ENCODE results near the gene BMP4.

The BMP4 gene

DNA sequence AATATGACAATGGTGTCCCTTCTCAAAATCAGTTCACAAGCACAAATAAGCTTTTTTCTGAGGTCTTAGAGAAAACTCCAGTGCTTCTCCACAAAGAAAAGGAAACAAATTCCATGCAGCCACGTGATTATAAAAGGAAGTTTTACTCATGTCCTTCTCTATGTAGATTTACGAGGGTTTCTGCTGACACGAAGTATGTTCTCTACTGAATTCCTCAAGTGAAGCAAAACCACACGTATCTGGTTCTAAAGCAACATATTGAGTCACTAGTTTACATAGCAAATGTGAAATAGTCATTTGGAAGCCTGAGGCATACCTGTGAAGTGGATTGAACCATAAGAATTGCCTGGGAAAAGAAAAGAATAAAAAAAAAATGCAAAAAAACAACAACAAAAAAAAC, 31.9 kb downstream of the BMP4 start:
- ATAC-seq (replicated peaks) (no peak), DNase-seq (no peak)
- Mint-ChIP-seq H3K4me3 (no peak overlapping the region), H3K27ac (no peak overlapping the region), H3K4me1 (ENCODE audit: low read depth in 2 of 2) (no peaks in the 10 kb centered on the region), H3K36me3 (ENCODE audit: insufficient read depth) (no peaks in the 10 kb centered on the region), H3K9me3 (no peaks in the 10 kb centered on the region), H3K27me3 (no peaks in the 10 kb centered on the region)

GRCh38 chr14:53921027-53921426, 35.6 kb downstream of the BMP4 start:
- Mint-ChIP-seq H3K27me3 (no peaks in the 10 kb centered on the region), H3K36me3 (ENCODE audit: insufficient read depth) (no peaks in the 10 kb centered on the region), H3K4me3 (no peak overlapping the region), H3K9me3 (peaks cover 0 to 1% of the 10 kb centered on the region in 2 donors), H3K27ac (no peak overlapping the region), H3K4me1 (ENCODE audit: low read depth in 2 of 2) (no peaks in the 10 kb centered on the region)
- DNase-seq (no peak), ATAC-seq (replicated peaks) (no peak)

- DNase-seq: no peak
- no peaks in the 10 kb centered on the region for H3K36me3 Mint-ChIP-seq (ENCODE audit: insufficient read depth)
Measured at GRCh38 chr14:53916239-53916638, 40.4 kb downstream of the BMP4 start.

DNA sequence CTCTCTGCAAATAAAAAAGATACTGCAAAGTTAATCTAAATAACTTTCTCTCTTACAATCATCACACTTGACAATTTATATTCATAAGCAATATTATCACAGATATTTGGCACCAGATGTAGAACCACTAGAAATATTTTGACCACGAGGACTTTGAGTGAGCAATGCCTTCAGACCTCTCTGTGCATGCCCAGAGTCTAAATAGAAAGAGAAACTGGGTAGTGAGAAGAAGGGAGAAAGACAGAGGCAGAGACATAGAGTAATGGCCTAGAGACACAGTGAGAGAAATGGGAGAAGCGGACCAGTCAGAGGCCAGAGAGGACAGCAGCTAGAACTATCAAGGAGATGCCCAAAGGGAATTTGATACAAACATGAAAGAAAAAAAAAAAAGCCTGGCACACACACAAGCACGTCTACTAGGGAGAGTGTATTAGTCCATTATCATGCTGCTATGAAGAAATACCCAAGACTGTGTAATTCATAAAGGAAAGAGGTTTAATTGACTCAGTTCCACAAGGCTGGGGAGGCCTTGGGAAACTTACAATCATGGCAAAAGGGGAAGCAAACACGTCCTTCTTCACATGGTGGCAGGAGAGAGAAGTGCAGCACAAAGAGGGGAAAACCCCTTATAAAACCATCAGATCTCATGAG, 41.1 kb downstream of the BMP4 start:
- Mint-ChIP-seq H3K9me3 (peaks cover 6 to 8% of the 10 kb centered on the region in 2 donors), H3K27me3 (no peaks in the 10 kb centered on the region), H3K27ac (no peak overlapping the region), H3K4me1 (ENCODE audit: low read depth in 2 of 2) (no peaks in the 10 kb centered on the region), H3K36me3 (ENCODE audit: insufficient read depth) (no peaks in the 10 kb centered on the region), H3K4me3 (no peak overlapping the region)
- ATAC-seq (replicated peaks) (no peak), DNase-seq (no peak)

More at GRCh38 chr14:53916239-53916638, 40.4 kb downstream of the BMP4 start:
- Mint-ChIP-seq H3K27ac (no peak overlapping the region), H3K4me1 (ENCODE audit: low read depth in 2 of 2) (no peaks in the 10 kb centered on the region), H3K27me3 (no peaks in the 10 kb centered on the region), H3K9me3 (peaks cover 6 to 8% of the 10 kb centered on the region in 2 donors), H3K4me3 (no peak overlapping the region)
- ATAC-seq (replicated peaks): no peak

DNA sequence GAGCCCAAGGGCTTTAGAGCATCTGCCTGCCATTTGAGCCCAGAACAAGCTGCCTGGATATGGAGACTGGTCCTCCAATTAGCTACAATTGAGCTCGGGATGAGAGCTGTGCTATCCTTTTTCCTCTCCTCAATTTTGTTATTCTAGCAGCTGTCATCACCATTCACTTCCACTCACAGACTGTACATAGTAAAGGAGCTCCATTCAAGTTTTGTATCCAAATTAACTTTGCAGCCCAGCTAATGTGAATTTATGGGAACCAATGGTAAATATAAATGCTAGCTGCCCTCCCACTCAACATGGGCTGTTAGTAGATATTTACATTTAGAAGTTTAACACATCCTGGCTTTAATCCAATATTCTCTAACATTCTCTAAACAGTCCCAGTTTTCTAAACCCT, 44.6 kb downstream of the BMP4 start:
- Mint-ChIP-seq H3K4me1 (ENCODE audit: low read depth in 2 of 2) (no peaks in the 10 kb centered on the region), H3K27me3 (no peaks in the 10 kb centered on the region), H3K4me3 (no peak overlapping the region), H3K36me3 (ENCODE audit: insufficient read depth) (no peaks in the 10 kb centered on the region), H3K27ac (no peak overlapping the region), H3K9me3 (peaks cover 5 to 8% of the 10 kb centered on the region in 2 donors)
- ATAC-seq (replicated peaks): no peak
- DNase-seq: no peak

DNA sequence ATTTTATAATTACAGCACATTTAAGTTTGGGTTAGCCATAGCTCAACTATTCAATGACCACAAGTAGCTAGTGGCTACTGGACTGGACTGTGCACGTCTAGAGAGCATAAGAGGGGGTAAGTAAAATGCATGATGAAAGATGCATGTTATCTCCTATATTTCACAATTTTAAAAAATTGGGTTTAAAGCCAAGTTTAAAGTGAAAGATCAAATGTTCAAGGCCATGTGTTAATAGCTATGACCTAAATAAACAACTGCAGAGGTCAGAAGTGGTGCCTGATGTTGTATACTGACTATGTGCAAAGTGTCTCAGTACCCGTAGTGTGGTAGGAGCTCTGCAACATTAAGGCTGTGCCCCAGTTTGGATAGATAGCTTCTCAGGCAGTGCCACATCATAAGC, 48.2 kb downstream of the BMP4 start:
- DNase-seq (no peak), ATAC-seq (replicated peaks) (no peak)
- H3K4me3 Mint-ChIP-seq: no peak overlapping the region
- H3K4me1 Mint-ChIP-seq (ENCODE audit: low read depth in 2 of 2): no peaks in the 10 kb centered on the region
- H3K27me3 Mint-ChIP-seq: no peaks in the 10 kb centered on the region
- H3K36me3 Mint-ChIP-seq (ENCODE audit: insufficient read depth): no peaks in the 10 kb centered on the region
- H3K27ac Mint-ChIP-seq: no peak overlapping the region
- H3K9me3 Mint-ChIP-seq: peaks cover 4 to 8% of the 10 kb centered on the region in 2 donors

GRCh38 chr14:53902307-53902706, 54.3 kb downstream of the BMP4 start:
- H3K27me3 Mint-ChIP-seq: no peaks in the 10 kb centered on the region
- H3K27ac Mint-ChIP-seq: no peak overlapping the region
- DNase-seq: no peak
- no peaks in the 10 kb centered on the region for H3K36me3 Mint-ChIP-seq (ENCODE audit: insufficient read depth)
- ATAC-seq (replicated peaks): no peak
- no peaks in the 10 kb centered on the region for H3K4me1 Mint-ChIP-seq (ENCODE audit: low read depth in 2 of 2)
- H3K4me3 Mint-ChIP-seq: no peak overlapping the region
- peaks cover 8 to 10% of the 10 kb centered on the region in 2 donors for H3K9me3 Mint-ChIP-seq

GRCh38 chr14:53900499-53900898, 56.1 kb downstream of the BMP4 start:
- Mint-ChIP-seq H3K4me1 (ENCODE audit: low read depth in 2 of 2) (no peaks in the 10 kb centered on the region), H3K36me3 (ENCODE audit: insufficient read depth) (no peaks in the 10 kb centered on the region), H3K4me3 (no peak overlapping the region), H3K27me3 (no peaks in the 10 kb centered on the region), H3K9me3 (peaks cover 7 to 13% of the 10 kb centered on the region in 2 donors), H3K27ac (no peak overlapping the region)
- DNase-seq: no peak
- ATAC-seq (replicated peaks): no peak

All from effector memory CD8-positive, alpha-beta T cell (primary cell).